Measurements from ENCODE around the gene OCA2. TPM values are rescaled to one million over a fixed set of nuclear protein-coding genes. Genes with fewer than 3 reads are reported as not detected.
A peak's percentile ranks its signal among the peaks of the same experiment; 100 is the strongest.

The OCA2 gene
- total and polyA plus RNA-seq, 4 donors = 0.49 to 23.0 (median 2.3) TPM

DNA sequence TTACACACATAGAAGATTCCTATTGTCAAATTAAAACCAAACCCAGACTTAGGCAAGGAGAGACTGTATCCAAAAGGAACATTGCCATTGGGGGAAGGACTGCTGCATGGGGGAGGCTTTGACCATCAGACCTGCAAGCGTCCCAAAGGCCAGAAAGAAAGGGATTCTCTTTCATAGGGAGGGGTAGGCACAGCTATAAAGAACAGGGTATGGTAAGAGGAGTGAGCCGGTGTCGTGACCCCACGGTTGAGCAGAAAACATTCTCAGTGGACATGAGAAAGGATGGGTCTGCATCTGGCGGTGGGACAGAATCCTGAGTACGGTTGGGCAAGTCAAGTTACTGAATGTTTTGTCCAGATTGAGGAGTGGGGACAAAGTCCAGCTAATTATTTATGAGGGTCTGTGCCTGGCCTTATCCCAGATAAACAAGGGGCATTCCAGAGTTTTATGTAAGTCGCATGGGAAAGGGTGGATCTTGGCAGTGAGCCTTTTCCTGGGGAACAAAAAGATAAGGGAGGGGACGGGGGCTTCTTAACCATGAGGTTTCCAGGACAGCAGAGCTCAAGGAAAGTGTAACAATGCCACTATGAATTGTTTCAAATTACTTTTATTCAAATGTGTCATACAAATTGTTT, 357.8 kb downstream of the OCA2 start:
- no peak overlapping the region for H3K9ac ChIP-seq (ENCODE audit: insufficient read depth in 1 of 2, low read length in 2 of 2)
- H3K27me3 ChIP-seq (ENCODE audit: control insufficient read depth in 3 of 3, insufficient read depth in 3 of 3, low read length in 2 of 3) = no peaks in the 10 kb centered on the region
- no peaks in the 10 kb centered on the region for H3K36me3 ChIP-seq (ENCODE audit: control insufficient read depth in 4 of 4, insufficient read depth in 4 of 4, low read length in 4 of 4)
- DNase-seq = peak; percentile 34 to 67 (median 63)
- peaks cover 0 to 5% (median 0%) of the 10 kb centered on the region in 4 donors for H3K9me3 ChIP-seq (ENCODE audit: control insufficient read depth in 4 of 4, insufficient read depth in 3 of 4, low read length in 3 of 4)
- 68 to 75% methylated on average over 8 of the region's 8 CpGs for WGBS, 2 donors
- H3K27ac ChIP-seq (ENCODE audit: low read depth in 1 of 2, low read length in 1 of 2) = no peak overlapping the region
- ATAC-seq (ENCODE audit: insufficient read depth, low FRiP score) = no peak
- H3K4me3 ChIP-seq = no peak overlapping the region
- TF ChIP-seq, protein P1, sequence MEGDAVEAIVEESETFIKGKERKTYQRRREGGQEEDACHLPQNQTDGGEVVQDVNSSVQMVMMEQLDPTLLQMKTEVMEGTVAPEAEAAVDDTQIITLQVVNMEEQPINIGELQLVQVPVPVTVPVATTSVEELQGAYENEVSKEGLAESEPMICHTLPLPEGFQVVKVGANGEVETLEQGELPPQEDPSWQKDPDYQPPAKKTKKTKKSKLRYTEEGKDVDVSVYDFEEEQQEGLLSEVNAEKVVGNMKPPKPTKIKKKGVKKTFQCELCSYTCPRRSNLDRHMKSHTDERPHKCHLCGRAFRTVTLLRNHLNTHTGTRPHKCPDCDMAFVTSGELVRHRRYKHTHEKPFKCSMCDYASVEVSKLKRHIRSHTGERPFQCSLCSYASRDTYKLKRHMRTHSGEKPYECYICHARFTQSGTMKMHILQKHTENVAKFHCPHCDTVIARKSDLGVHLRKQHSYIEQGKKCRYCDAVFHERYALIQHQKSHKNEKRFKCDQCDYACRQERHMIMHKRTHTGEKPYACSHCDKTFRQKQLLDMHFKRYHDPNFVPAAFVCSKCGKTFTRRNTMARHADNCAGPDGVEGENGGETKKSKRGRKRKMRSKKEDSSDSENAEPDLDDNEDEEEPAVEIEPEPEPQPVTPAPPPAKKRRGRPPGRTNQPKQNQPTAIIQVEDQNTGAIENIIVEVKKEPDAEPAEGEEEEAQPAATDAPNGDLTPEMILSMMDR (IDR thresholded peaks at IDR 0.05; ENCODE audit: control extremely low read depth, extremely low read depth) = no peak
- H3K4me1 ChIP-seq (ENCODE audit: control insufficient read depth in 5 of 5, insufficient read depth in 5 of 5, low read length in 5 of 5) = peaks cover 0 to 44% (median 5%) of the 10 kb centered on the region in 5 donors

DNA sequence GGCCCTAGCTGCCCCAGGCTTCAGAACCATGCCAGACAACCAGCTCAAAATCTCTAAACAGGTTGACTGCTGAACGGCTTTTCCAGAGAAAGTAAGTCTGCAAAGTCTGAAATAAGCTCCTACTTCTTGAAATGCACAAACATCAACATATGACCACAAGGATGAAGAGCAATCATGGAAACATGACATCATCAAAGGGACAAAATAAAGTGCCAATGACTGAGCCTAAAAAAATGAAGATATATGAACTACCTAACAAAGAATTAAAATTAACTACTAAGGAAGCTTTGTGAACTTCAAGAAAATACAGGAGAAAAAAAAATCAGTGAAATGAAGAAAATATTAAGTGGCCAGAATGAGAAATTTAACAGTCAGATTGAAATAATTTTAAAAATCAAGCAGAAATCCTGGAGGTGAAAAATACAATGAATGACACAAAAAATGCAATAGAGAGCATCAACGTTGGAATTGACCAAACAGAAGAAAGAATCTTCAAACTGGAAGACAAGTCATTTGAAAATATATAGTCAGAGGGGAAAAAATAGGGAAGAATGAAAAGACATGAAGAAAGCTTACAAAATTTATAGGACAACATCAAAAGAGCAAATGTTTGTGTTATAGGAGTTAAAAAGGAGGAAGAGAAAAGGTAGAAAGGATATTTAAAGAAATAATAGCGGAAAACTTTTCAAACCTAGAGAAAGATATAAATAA, 364.2 kb downstream of the OCA2 start:
- WGBS, 2 donors = 72 to 85% methylated on average over 3 of the region's 3 CpGs
- Histone ChIP-seq H3K27me3 (ENCODE audit: control insufficient read depth in 3 of 3, insufficient read depth in 3 of 3, low read length in 2 of 3) (no peaks in the 10 kb centered on the region), H3K4me3 (no peak overlapping the region), H3K36me3 (ENCODE audit: control insufficient read depth in 4 of 4, insufficient read depth in 4 of 4, low read length in 4 of 4) (no peaks in the 10 kb centered on the region), H3K9ac (ENCODE audit: insufficient read depth in 1 of 2, low read length in 2 of 2) (no peak overlapping the region), H3K27ac (ENCODE audit: low read depth in 1 of 2, low read length in 1 of 2) (no peak overlapping the region), H3K9me3 (ENCODE audit: control insufficient read depth in 4 of 4, insufficient read depth in 3 of 4, low read length in 3 of 4) (peaks cover 0 to 9% (median 3%) of the 10 kb centered on the region in 4 donors), H3K4me1 (ENCODE audit: control insufficient read depth in 5 of 5, insufficient read depth in 5 of 5, low read length in 5 of 5) (peaks cover 0 to 7% (median 0%) of the 10 kb centered on the region in 5 donors)
- ATAC-seq (ENCODE audit: insufficient read depth, low FRiP score) (no peak), DNase-seq (no peak)
- TF ChIP-seq, protein P1 (IDR thresholded peaks at IDR 0.05; ENCODE audit: control extremely low read depth, extremely low read depth) = no peak

DNA sequence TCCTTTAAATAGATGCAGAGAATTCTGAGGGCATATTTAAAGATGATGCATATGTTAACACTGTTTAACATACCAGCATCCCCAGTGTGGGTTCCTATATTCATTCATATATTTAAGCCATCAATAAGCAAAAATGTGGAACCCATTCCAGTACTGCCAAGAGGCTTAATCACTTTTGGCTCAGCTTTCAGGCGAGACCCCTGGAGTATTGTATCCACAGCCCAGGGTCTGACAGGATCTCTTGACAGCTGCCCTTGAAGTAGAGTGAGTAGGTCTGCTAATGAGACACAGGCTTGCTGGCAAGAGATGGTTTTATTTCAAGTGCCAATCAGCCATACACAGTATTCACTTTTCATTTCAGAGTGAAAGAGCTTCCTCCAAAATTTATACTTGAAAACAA, 367.3 kb downstream of the OCA2 start:
- DNase-seq = no peak
- Histone ChIP-seq H3K9ac (ENCODE audit: insufficient read depth in 1 of 2, low read length in 2 of 2) (no peak overlapping the region), H3K4me1 (ENCODE audit: control insufficient read depth in 5 of 5, insufficient read depth in 5 of 5, low read length in 5 of 5) (peaks cover 0 to 4% (median 0%) of the 10 kb centered on the region in 5 donors), H3K4me3 (no peak overlapping the region), H3K27me3 (ENCODE audit: control insufficient read depth in 3 of 3, insufficient read depth in 3 of 3, low read length in 2 of 3) (no peaks in the 10 kb centered on the region), H3K36me3 (ENCODE audit: control insufficient read depth in 4 of 4, insufficient read depth in 4 of 4, low read length in 4 of 4) (no peaks in the 10 kb centered on the region), H3K9me3 (ENCODE audit: control insufficient read depth in 4 of 4, insufficient read depth in 3 of 4, low read length in 3 of 4) (peaks cover 0 to 9% (median 3%) of the 10 kb centered on the region in 4 donors), H3K27ac (ENCODE audit: low read depth in 1 of 2, low read length in 1 of 2) (no peak overlapping the region)
- WGBS, 2 donors = 77 to 94% methylated on average over 1 of the region's 1 CpG
- no peak for ATAC-seq (ENCODE audit: insufficient read depth, low FRiP score)
- TF ChIP-seq, protein P1 (IDR thresholded peaks at IDR 0.05; ENCODE audit: control extremely low read depth, extremely low read depth) = no peak

Data from lung (tissue), 12 donors.